IMR-90 (cell line): ENCODE measurements around the gene ARHGAP15.

ENCODE experiments used
- POLR2A ChIP-seq: IDR thresholded peaks from 2 replicates; pipeline ENCODE4 v1.6.1; 2012; ENCODE audit warnings: mild to moderate bottlenecking, low read depth, low read length
- RCOR1 ChIP-seq: IDR thresholded peaks from 2 replicates; pipeline ENCODE4 v1.6.1; 2012; ENCODE audit warnings: mild to moderate bottlenecking, low read length, improper control_type of control experiment; ENCODE audit not compliant: insufficient replicate concordance

DNA sequence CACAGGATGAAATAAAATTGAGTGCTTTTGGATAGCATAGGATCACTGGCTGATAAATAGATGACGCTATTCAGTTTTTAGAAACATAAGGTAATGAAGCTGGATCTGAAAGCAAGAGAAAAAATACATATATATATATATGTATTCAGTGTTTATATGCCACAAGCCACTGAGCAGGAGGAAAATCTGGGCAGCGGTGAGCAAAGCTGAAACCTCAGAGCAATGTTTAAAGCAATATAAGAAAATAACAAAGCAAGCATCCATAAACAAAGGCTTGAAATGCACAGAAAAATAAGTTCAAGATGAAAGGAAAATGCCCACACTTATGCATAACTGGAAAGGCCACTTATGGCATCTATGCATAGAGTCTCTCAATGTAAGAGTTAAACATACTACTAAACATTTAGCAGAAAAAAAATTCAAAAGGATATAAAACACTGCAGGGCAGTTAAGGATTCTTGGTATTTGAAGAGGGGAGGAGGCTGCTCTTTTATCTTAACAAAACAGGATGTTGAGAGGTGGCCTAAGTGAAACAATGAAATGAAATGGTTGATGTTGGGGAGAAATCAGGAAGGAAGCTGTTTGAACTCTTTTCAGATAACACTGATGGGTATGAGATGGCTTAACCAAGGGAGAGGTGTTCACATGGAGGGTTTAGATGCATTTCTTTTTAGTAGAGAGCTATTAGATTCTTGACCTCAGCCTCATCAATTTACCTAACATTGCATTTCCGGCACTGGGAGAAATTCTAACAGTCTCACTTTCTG, 129.1 kb downstream of the ARHGAP15 start:
- no peak for TF ChIP-seq POLR2A
- no peak for TF ChIP-seq RCOR1
